Esophagus squamous epithelium (tissue), 4 donors: ENCODE results near the gene STEAP1B.

Experiments
- POLR2A ChIP-seq, 4 donors: fragments of 450-650 bp; IDR thresholded peaks; one replicate each; pipeline ENCODE4 v1.6.1; 2017; ENCODE audit warnings: antibody characterized with exemption in 4 of 4, mild to moderate bottlenecking in 4 of 4, moderate library complexity in 3 of 4
- TF ChIP-seq, protein P1 (sequence below), 6 experiments: fragments of 450-650 bp in 4 of 6; fragments of 200-600 bp in 2 of 6; sonication (generic) in 2 of 6; IDR thresholded peaks; one replicate each; pipeline ENCODE4 v1.5.1; 2016 to 2019; ENCODE audit warnings: antibody characterized with exemption in 6 of 6, mild to moderate bottlenecking in 4 of 6, moderate library complexity in 4 of 6

DNA sequence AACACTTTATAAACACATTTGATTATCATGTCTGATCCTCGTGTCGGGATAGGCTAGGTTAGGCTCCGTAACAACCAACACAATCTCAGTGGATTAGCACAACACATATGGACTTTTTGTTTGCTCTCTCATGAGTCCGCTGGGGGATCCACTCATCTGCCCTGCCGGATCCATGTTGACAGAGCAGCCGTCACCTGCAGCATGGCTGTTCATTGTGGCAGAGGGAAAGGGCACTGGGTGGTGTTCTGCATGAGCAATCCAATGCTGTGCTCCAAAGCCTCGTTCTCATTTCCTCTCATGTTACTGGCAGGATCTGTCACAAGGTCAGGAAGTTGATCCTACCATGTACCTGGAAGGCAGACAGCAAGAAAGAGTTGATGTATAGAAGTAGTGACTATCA is 80.5 kb downstream of the STEAP1B start:
- TF ChIP-seq, protein P1, sequence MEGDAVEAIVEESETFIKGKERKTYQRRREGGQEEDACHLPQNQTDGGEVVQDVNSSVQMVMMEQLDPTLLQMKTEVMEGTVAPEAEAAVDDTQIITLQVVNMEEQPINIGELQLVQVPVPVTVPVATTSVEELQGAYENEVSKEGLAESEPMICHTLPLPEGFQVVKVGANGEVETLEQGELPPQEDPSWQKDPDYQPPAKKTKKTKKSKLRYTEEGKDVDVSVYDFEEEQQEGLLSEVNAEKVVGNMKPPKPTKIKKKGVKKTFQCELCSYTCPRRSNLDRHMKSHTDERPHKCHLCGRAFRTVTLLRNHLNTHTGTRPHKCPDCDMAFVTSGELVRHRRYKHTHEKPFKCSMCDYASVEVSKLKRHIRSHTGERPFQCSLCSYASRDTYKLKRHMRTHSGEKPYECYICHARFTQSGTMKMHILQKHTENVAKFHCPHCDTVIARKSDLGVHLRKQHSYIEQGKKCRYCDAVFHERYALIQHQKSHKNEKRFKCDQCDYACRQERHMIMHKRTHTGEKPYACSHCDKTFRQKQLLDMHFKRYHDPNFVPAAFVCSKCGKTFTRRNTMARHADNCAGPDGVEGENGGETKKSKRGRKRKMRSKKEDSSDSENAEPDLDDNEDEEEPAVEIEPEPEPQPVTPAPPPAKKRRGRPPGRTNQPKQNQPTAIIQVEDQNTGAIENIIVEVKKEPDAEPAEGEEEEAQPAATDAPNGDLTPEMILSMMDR (IDR thresholded peaks at IDR 0.05) = no peak
- TF ChIP-seq POLR2A (IDR thresholded peaks at IDR 0.05) = no peak
